Tibial nerve (tissue), 4 donors: ENCODE results near the gene PTBP1. TPM values are rescaled to one million over a fixed set of nuclear protein-coding genes. Genes with fewer than 3 reads are reported as not detected.

Experiments used
- DNase-seq, 2 donors: peaks; one replicate each; pipeline ENCODE4 v3.0.0-alpha.2; 2019; ENCODE audit warnings: low spot score in 2 of 2
- H3K27ac ChIP-seq, 4 donors: fragments of 200-600 bp; sonication (generic) in 3 of 4; one replicate each; pipeline ENCODE4 v1.5.1; 2017 to 2019; ENCODE audit warnings: mild to moderate bottlenecking in 1 of 4
- H3K27me3 ChIP-seq, 2 donors: fragments of 200-600 bp; sonication (generic) in 1 of 2; one replicate each; pipeline versions ENCODE4 v1.5.1 to v1.6.0; 2017 to 2019
- H3K36me3 ChIP-seq, 3 donors: fragments of 200-600 bp; sonication (generic); one replicate each; pipeline ENCODE4 v1.5.1; 2018 to 2019
- H3K4me1 ChIP-seq, 4 donors: fragments of 200-600 bp; sonication (generic) in 3 of 4; one replicate each; pipeline ENCODE4 v1.5.1; 2017 to 2019
- H3K4me3 ChIP-seq, 4 donors: fragments of 200-600 bp; sonication (generic) in 3 of 4; one replicate each; pipeline ENCODE4 v1.5.1; 2017 to 2019; ENCODE audit warnings: mild to moderate bottlenecking in 1 of 4, moderate library complexity in 1 of 4
- H3K9me3 ChIP-seq, 4 donors: fragments of 200-600 bp; sonication (generic) in 3 of 4; one replicate each; pipeline ENCODE4 v1.5.1; 2017 to 2019
- CTCF ChIP-seq, 5 experiments: fragments of 200-600 bp in 3 of 5; fragments of 450-650 bp in 2 of 5; sonication (generic) in 3 of 5; IDR thresholded peaks; one replicate each; pipeline ENCODE4 v1.5.1; 2016 to 2019; ENCODE audit warnings: antibody characterized with exemption in 5 of 5, mild to moderate bottlenecking in 3 of 5, moderate library complexity in 2 of 5
- EP300 ChIP-seq, 2 donors: sonication (generic); formaldehyde crosslinking; IDR thresholded peaks; one replicate each; pipeline ENCODE4 v1.6.1; 2017; ENCODE audit warnings: antibody characterized with exemption in 2 of 2, mild to moderate bottlenecking in 1 of 2
- POLR2A ChIP-seq, 2 donors: fragments of 450-650 bp; IDR thresholded peaks; one replicate each; pipeline ENCODE4 v1.6.1; 2017; ENCODE audit warnings: antibody characterized with exemption in 2 of 2, mild to moderate bottlenecking in 2 of 2, moderate library complexity in 2 of 2
- WGBS, 2 donors: methylation state at CpG; one replicate each; pipeline ENCODE4 v1.1.5; 2018; 5-methylcytosine and 5-hydroxymethylcytosine counted together
- total RNA-seq, 4 donors: library from RNA; depleted of rRNA; stranded (reverse); fragments of >200 nt; gene quantifications; one replicate each; pipeline ENCODE4 v1.1.0, GENCODE V29; 2016

The PTBP1 gene
- total RNA-seq, 4 donors from 2014 or later, result 118 to 205 (median 141) TPM

DNA sequence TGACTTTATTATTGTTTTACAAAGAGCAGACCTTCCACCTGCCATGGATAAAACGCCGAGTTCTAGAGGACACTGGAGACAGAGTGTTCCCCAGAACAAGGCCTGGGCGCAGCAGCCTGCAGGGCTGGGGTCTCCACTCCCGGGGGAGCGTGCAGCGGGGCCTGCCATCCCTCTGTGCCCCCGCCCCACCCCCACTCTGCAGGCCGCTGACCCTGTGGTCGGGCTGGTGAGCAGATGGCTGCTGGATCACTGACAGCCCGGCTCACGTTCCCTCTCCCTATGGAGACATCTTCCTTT lies 8.6 kb upstream of the PTBP1 start:
- Histone ChIP-seq H3K4me1 (peaks cover 0 to 37% (median 9%) of the 10 kb centered on the region in 4 donors), H3K27me3 (no peaks in the 10 kb centered on the region), H3K4me3 (no peak overlapping the region), H3K27ac (peak overlapping the region in 3 of 4 donors; percentile 15 to 71 (median 69)), H3K9me3 (no peaks in the 10 kb centered on the region), H3K36me3 (no peaks in the 10 kb centered on the region)
- no peak for TF ChIP-seq EP300 (IDR thresholded peaks at IDR 0.05)
- no peak for TF ChIP-seq POLR2A (IDR thresholded peaks at IDR 0.05)
- TF ChIP-seq CTCF (IDR thresholded peaks at IDR 0.05), result no peak
- 46 to 48% methylated on average over 11 of the region's 11 CpGs for WGBS, 2 donors
- no peak for DNase-seq

GRCh38 chr19:788983-789700 lies 8.1 kb upstream of the PTBP1 start:
- 32 to 38% methylated on average over 31 to 33 of the region's 33 CpGs for WGBS, 2 donors
- no peaks in the 10 kb centered on the region for H3K36me3 ChIP-seq
- TF ChIP-seq EP300 (IDR thresholded peaks at IDR 0.05) (no peak), CTCF (IDR thresholded peaks at IDR 0.05) (no peak), POLR2A (IDR thresholded peaks at IDR 0.05) (no peak)
- H3K4me3 ChIP-seq, result peak overlapping the region in 1 of 4 donors; percentile 9
- peak overlapping the region in 3 of 4 donors; percentile 15 to 71 (median 69) for H3K27ac ChIP-seq
- H3K9me3 ChIP-seq, result no peaks in the 10 kb centered on the region
- no peak for DNase-seq
- peaks cover 0 to 37% (median 9%) of the 10 kb centered on the region in 4 donors for H3K4me1 ChIP-seq
- no peaks in the 10 kb centered on the region for H3K27me3 ChIP-seq

GRCh38 chr19:789701-790060 lies 7.6 kb upstream of the PTBP1 start:
- DNase-seq, result no peak
- WGBS, 2 donors, result 75 to 84% methylated on average over 9 of the region's 9 CpGs
- Histone ChIP-seq H3K27me3 (no peaks in the 10 kb centered on the region), H3K4me3 (no peak overlapping the region), H3K4me1 (peaks cover 0 to 37% (median 9%) of the 10 kb centered on the region in 4 donors), H3K27ac (peak overlapping the region in 3 of 4 donors; percentile 15 to 71 (median 69)), H3K9me3 (no peaks in the 10 kb centered on the region), H3K36me3 (no peaks in the 10 kb centered on the region)
- TF ChIP-seq CTCF (IDR thresholded peaks at IDR 0.05), result no peak
- no peak for TF ChIP-seq POLR2A (IDR thresholded peaks at IDR 0.05)
- no peak for TF ChIP-seq EP300 (IDR thresholded peaks at IDR 0.05)

DNA sequence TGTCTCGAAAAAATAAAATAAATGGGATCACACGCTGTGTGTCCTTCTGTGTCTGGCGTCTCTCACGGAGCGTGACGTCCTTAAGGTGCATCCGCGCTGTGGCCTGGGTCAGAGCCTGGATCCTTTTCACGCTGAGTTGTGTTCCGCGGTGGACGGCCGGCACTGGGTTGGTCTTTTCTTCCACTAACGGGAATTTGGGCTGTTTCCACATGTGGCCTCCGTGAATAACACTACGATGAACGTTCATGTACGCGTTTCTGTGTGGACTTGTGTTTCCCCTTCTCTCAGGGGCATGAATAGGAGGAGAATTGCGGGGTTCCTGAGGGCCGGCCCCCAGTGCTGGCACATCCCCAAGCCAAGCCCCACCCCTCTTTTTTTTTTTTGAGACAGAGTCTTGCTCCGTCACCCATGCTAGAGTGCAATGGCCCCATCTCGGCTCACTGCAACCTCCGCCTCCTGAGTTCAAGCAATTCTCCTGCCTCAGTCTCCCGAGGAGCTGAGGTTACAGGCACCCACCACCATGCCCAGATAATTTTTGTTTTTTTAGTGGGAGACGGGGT lies 6.2 kb upstream of the PTBP1 start:
- Histone ChIP-seq H3K36me3 (no peaks in the 10 kb centered on the region), H3K9me3 (no peaks in the 10 kb centered on the region), H3K27ac (peak overlapping the region in 3 of 4 donors; percentile 50 to 66 (median 64)), H3K4me1 (peaks cover 0 to 49% (median 12%) of the 10 kb centered on the region in 4 donors), H3K4me3 (no peak overlapping the region), H3K27me3 (no peaks in the 10 kb centered on the region)
- no peak for DNase-seq
- no peak for TF ChIP-seq EP300 (IDR thresholded peaks at IDR 0.05)
- no peak for TF ChIP-seq CTCF (IDR thresholded peaks at IDR 0.05)
- no peak for TF ChIP-seq POLR2A (IDR thresholded peaks at IDR 0.05)
- WGBS, 2 donors, result 68 to 73% methylated on average over 26 of the region's 26 CpGs

- no peaks in the 10 kb centered on the region for H3K27me3 ChIP-seq
- H3K4me3 ChIP-seq, result no peak overlapping the region
- H3K27ac ChIP-seq, result peak overlapping the region in 3 of 4 donors; percentile 50 to 66 (median 64)
- H3K36me3 ChIP-seq, result no peaks in the 10 kb centered on the region
- DNase-seq, result no peak
- WGBS, 2 donors, result 46 to 53% methylated on average over 7 to 8 of the region's 8 CpGs
- peaks cover 0 to 54% (median 17%) of the 10 kb centered on the region in 4 donors for H3K4me1 ChIP-seq
- TF ChIP-seq POLR2A (IDR thresholded peaks at IDR 0.05) (no peak), EP300 (IDR thresholded peaks at IDR 0.05) (no peak), CTCF (IDR thresholded peaks at IDR 0.05) (no peak)
- H3K9me3 ChIP-seq, result no peaks in the 10 kb centered on the region
Observed at GRCh38 chr19:791567-792305, 5.5 kb upstream of the PTBP1 start.
